Neuronal stem cell (in vitro differentiated cells): ENCODE data around the gene KIAA1586.

ENCODE experiments used
- DNase-seq: peaks from one replicate; pipeline ENCODE4 v3.0.0-alpha.2; 2013; ENCODE audit warnings: low spot score
- H2AFZ ChIP-seq: one replicate; pipeline ENCODE4 v1.6.1; 2013; ENCODE audit warnings: mild to moderate bottlenecking, low read length, inconsistent platforms
- H2AK5ac ChIP-seq: 2 replicates; pipeline ENCODE4 v1.6.1; 2013; ENCODE audit warnings: low read depth, mild to moderate bottlenecking, inconsistent platforms, low read length, moderate library complexity, mixed read lengths
- H2BK120ac ChIP-seq: 2 replicates; pipeline ENCODE4 v1.6.1; 2013; ENCODE audit warnings: low read depth, mild to moderate bottlenecking, inconsistent platforms, low read length, moderate library complexity, mixed read lengths
- H2BK12ac ChIP-seq: one replicate; pipeline ENCODE4 v1.6.1; 2013; ENCODE audit warnings: low read length, inconsistent platforms
- H2BK15ac ChIP-seq: 2 replicates; pipeline ENCODE4 v1.6.1; 2013; ENCODE audit warnings: mild to moderate bottlenecking, low read length, inconsistent platforms, mixed read lengths
- H2BK5ac ChIP-seq: one replicate; pipeline ENCODE4 v1.6.1; 2013; ENCODE audit warnings: inconsistent platforms, mild to moderate bottlenecking, low read length, moderate library complexity
- H3K14ac ChIP-seq: one replicate; pipeline ENCODE4 v1.6.1; 2013; ENCODE audit warnings: low read length, inconsistent platforms
- H3K18ac ChIP-seq: 2 replicates; pipeline ENCODE4 v1.6.1; 2013; ENCODE audit warnings: low read length, inconsistent platforms
- H3K23ac ChIP-seq: 2 replicates; pipeline ENCODE4 v1.6.1; 2013; ENCODE audit warnings: low read depth, mild to moderate bottlenecking, mixed read lengths, low read length, inconsistent platforms; ENCODE audit not compliant: poor library complexity
- H3K27ac ChIP-seq: replicated peaks from 3 replicates; pipeline ENCODE4 v1.5.1; 2013; ENCODE audit warnings: low read length, inconsistent platforms
- H3K27me3 ChIP-seq, 3 experiments: 2 replicates each; pipeline ENCODE4 v1.6.1; 2013; ENCODE audit warnings: low read length in 3 of 3, mild to moderate bottlenecking in 2 of 3, inconsistent platforms in 1 of 3, low read depth in 1 of 3, mixed read lengths in 1 of 3, moderate library complexity in 1 of 3; ENCODE audit not compliant: control insufficient read depth in 3 of 3, insufficient read depth in 3 of 3
- H3K36me3 ChIP-seq, 2 donors: replicated peaks in 1 of 2; 2 replicates each; pipeline ENCODE4 v1.6.1; 2013; ENCODE audit warnings: low read length in 2 of 2; ENCODE audit not compliant: control insufficient read depth in 2 of 2, insufficient read depth in 2 of 2
- H3K4ac ChIP-seq: 2 replicates; pipeline ENCODE4 v1.6.1; 2013; ENCODE audit warnings: inconsistent platforms, mild to moderate bottlenecking, low read length, moderate library complexity
- H3K4me1 ChIP-seq, 2 donors: 1 replicate in 1 of 2; 2 replicates in 1 of 2; pipeline ENCODE4 v1.6.1; 2013; ENCODE audit warnings: low read length in 2 of 2, low read depth in 1 of 2; ENCODE audit not compliant: control insufficient read depth in 2 of 2, insufficient read depth in 1 of 2
- H3K4me2 ChIP-seq: one replicate; pipeline ENCODE4 v1.6.1; 2013; ENCODE audit warnings: mild to moderate bottlenecking, low read length, inconsistent platforms; ENCODE audit not compliant: insufficient read depth, poor library complexity, severe bottlenecking
- H3K4me3 ChIP-seq, 2 donors: 2 replicates each; pipeline ENCODE4 v1.5.1; 2013; ENCODE audit warnings: low read length in 2 of 2, mild to moderate bottlenecking in 2 of 2, inconsistent platforms in 1 of 2, moderate library complexity in 1 of 2
- H3K79me1 ChIP-seq: one replicate; pipeline ENCODE4 v1.6.1; 2013; ENCODE audit warnings: low read depth, mild to moderate bottlenecking, inconsistent platforms, low read length, moderate library complexity
- H3K9ac ChIP-seq: one replicate; pipeline ENCODE4 v1.6.1; 2013; ENCODE audit warnings: mild to moderate bottlenecking, low read depth, low read length, inconsistent platforms; ENCODE audit not compliant: poor library complexity
- H3K9me3 ChIP-seq, 2 donors: replicated peaks in 1 of 2; 2 replicates each; pipeline versions ENCODE3 to v1.6.1; 2013; ENCODE audit warnings: low read length in 2 of 2, mild to moderate bottlenecking in 2 of 2, inconsistent platforms in 1 of 2, low read depth in 1 of 2, mixed read lengths in 1 of 2, moderate library complexity in 1 of 2; ENCODE audit not compliant: control insufficient read depth in 2 of 2, insufficient read depth in 1 of 2
- H4K8ac ChIP-seq: one replicate; pipeline ENCODE4 v1.6.1; 2013; ENCODE audit warnings: low read depth, mild to moderate bottlenecking, inconsistent platforms, low read length, moderate library complexity
- H4K91ac ChIP-seq: one replicate; pipeline ENCODE4 v1.6.1; 2013; ENCODE audit warnings: low read length, low read depth, mild to moderate bottlenecking, inconsistent platforms; ENCODE audit not compliant: poor library complexity
- WGBS, 2 donors: extraction: QIAGEN DNeasy Blood & Tissue Kit; methylation state at CpG; one replicate each; pipeline ENCODE4 v1.1.7; 2013; ENCODE audit warnings: missing lambda C conversion rate in 2 of 2, mixed read lengths in 1 of 2; ENCODE audit not compliant: insufficient read length in 2 of 2, insufficient replicate concordance in 1 of 2; ENCODE audit errors: extremely low coverage in 2 of 2; 5-methylcytosine and 5-hydroxymethylcytosine counted together

Gene KIAA1586

DNA sequence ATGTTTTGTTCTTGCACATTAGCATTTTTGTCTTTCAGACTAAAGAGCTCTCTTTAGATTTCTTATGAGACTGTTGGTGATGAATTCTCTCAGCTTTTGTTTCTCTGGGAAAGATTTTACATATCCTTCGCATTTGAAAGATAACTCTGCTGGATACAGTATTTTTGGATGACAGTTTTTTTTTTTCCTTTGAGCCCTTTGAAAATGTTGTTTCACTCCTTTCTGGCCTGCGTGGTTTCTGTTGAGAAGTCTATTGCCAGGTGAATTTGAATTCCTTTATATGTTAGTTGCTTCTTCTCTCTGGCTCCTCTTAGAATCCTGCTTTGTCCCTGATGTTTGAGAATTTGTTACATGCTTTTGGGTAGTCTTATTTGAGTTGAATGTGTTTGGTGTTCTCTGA lies 22.2 kb upstream of the KIAA1586 start:
- no peaks in the 10 kb centered on the region for H3K79me1 ChIP-seq
- no peak overlapping the region for H2BK120ac ChIP-seq
- no peak overlapping the region for H3K4ac ChIP-seq
- no peak overlapping the region for H3K4me3 ChIP-seq
- no peak overlapping the region for H3K14ac ChIP-seq
- no peak for DNase-seq
- H2AK5ac ChIP-seq: no peak overlapping the region
- H3K36me3 ChIP-seq: no peaks in the 10 kb centered on the region
- WGBS, 2 donors: no CpG with 5 or more reads among the region's 2 CpGs
- no peak overlapping the region for H3K9ac ChIP-seq
- no peaks in the 10 kb centered on the region for H3K27me3 ChIP-seq
- H3K9me3 ChIP-seq: peaks cover 0 to 3% of the 10 kb centered on the region in 2 donors
- no peak overlapping the region for H4K8ac ChIP-seq
- H3K27ac ChIP-seq: no peak overlapping the region
- no peak overlapping the region for H4K91ac ChIP-seq
- no peak overlapping the region for H2BK15ac ChIP-seq
- H2AFZ ChIP-seq: no peak overlapping the region
- H3K18ac ChIP-seq: no peak overlapping the region
- no peak overlapping the region for H2BK5ac ChIP-seq
- H3K4me2 ChIP-seq: no peak overlapping the region
- H3K23ac ChIP-seq: no peak overlapping the region
- no peak overlapping the region for H2BK12ac ChIP-seq
- H3K4me1 ChIP-seq: no peaks in the 10 kb centered on the region

DNA sequence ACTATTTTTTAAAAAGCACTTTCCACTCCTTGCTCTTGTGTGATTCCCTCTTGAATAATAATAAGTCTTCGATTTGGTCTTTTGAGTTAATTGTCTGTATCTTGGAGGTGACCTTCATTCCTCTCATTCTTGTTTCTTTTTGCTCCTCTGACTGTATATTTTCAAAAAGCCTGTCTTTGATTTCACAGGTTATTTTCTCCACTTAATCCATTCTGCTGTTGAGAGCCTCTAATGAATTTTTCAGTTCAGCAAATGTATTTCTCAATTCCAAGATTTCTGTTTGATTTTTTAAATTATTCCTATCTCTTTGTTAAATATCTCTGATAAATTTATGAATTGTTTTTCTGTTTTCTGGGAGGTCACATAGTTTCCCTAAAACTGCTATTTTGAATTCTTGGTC lies 21.7 kb upstream of the KIAA1586 start:
- Histone ChIP-seq H3K14ac (no peak overlapping the region), H2AFZ (no peak overlapping the region), H2BK15ac (no peak overlapping the region), H3K9ac (no peak overlapping the region), H2BK120ac (no peak overlapping the region), H3K4me2 (no peak overlapping the region), H3K36me3 (no peaks in the 10 kb centered on the region), H3K27me3 (no peaks in the 10 kb centered on the region), H4K8ac (no peak overlapping the region), H3K79me1 (no peaks in the 10 kb centered on the region), H3K23ac (no peak overlapping the region), H2BK5ac (no peak overlapping the region), H2BK12ac (no peak overlapping the region), H2AK5ac (no peak overlapping the region), H3K4ac (no peak overlapping the region), H3K18ac (no peak overlapping the region), H3K4me1 (no peaks in the 10 kb centered on the region), H3K4me3 (no peak overlapping the region), H4K91ac (no peak overlapping the region), H3K9me3 (peaks cover 0 to 3% of the 10 kb centered on the region in 2 donors), H3K27ac (no peak overlapping the region)
- DNase-seq: no peak
- no CpG with 5 or more reads among the region's 1 CpG for WGBS, 2 donors

DNA sequence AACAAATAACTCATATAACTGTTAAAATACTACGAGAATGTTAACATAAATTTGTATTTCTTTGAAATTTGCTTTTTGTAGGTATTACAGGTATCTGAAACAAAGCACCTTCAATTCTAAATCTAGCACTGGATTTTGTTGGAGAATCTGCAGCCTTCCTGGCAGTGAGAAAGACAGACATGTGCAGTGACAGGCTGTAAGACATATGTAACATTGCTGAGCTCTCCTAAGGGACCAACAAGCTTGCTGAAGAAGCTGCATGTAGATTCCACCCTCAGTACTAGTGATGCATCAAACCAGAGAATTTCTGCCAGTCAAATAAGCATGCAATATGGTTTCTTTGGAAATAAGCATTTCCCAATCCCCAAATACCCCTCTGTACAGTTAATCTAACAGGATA lies 20.5 kb upstream of the KIAA1586 start:
- no peak overlapping the region for H2BK5ac ChIP-seq
- H3K4me3 ChIP-seq: no peak overlapping the region
- no peak overlapping the region for H3K18ac ChIP-seq
- no peaks in the 10 kb centered on the region for H3K4me1 ChIP-seq
- no peak overlapping the region for H2BK120ac ChIP-seq
- no peak overlapping the region for H3K14ac ChIP-seq
- DNase-seq: no peak
- H3K23ac ChIP-seq: no peak overlapping the region
- no peak overlapping the region for H2BK12ac ChIP-seq
- H3K36me3 ChIP-seq: no peaks in the 10 kb centered on the region
- no peak overlapping the region for H4K91ac ChIP-seq
- no peaks in the 10 kb centered on the region for H3K79me1 ChIP-seq
- peaks cover 0 to 3% of the 10 kb centered on the region in 2 donors for H3K9me3 ChIP-seq
- H3K4ac ChIP-seq: no peak overlapping the region
- H3K9ac ChIP-seq: no peak overlapping the region
- H4K8ac ChIP-seq: no peak overlapping the region
- H3K27me3 ChIP-seq: no peaks in the 10 kb centered on the region
- H2BK15ac ChIP-seq: no peak overlapping the region
- no peak overlapping the region for H3K27ac ChIP-seq
- H2AFZ ChIP-seq: no peak overlapping the region
- no CpG with 5 or more reads among the region's 1 CpG for WGBS, 2 donors
- no peak overlapping the region for H3K4me2 ChIP-seq
- no peak overlapping the region for H2AK5ac ChIP-seq

DNA sequence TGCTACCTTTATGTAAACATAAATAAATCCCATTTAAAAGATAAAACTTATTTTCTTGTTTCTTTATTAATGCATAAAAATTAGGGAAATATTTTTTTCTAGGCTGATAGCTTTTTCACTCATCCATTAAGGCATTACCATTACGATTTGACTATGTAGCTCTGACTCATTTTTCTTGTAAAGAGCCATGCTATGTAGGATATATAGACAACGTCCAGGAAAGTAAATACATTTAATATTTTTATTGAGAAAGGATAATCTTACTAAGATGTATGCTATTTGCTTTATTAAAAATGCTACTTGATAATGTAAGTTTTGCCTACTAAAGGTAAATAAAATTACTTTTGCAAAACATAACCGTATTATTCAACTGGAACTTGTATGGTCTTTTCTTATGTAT lies 19.2 kb upstream of the KIAA1586 start:
- H2BK5ac ChIP-seq: no peak overlapping the region
- H2BK12ac ChIP-seq: no peak overlapping the region
- no peak overlapping the region for H2AK5ac ChIP-seq
- H3K4ac ChIP-seq: no peak overlapping the region
- peaks cover 0 to 7% (median 0%) of the 10 kb centered on the region in 3 experiments for H3K27me3 ChIP-seq
- H2AFZ ChIP-seq: no peak overlapping the region
- no peak overlapping the region for H3K4me3 ChIP-seq
- no peak overlapping the region for H2BK15ac ChIP-seq
- no peak overlapping the region for H3K9ac ChIP-seq
- peaks cover 0 to 3% of the 10 kb centered on the region in 2 donors for H3K9me3 ChIP-seq
- no peak overlapping the region for H2BK120ac ChIP-seq
- H4K8ac ChIP-seq: no peak overlapping the region
- no peak overlapping the region for H3K14ac ChIP-seq
- H3K4me1 ChIP-seq: no peaks in the 10 kb centered on the region
- H3K18ac ChIP-seq: no peak overlapping the region
- no peak overlapping the region for H3K4me2 ChIP-seq
- no peak overlapping the region for H3K23ac ChIP-seq
- no peaks in the 10 kb centered on the region for H3K36me3 ChIP-seq
- DNase-seq: no peak
- no peaks in the 10 kb centered on the region for H3K79me1 ChIP-seq
- H3K27ac ChIP-seq: no peak overlapping the region
- H4K91ac ChIP-seq: no peak overlapping the region
- no CpG with 5 or more reads among the region's 3 CpGs for WGBS, 2 donors
